ENCODE data around the gene WDFY1. TPM values are rescaled to one million over a fixed set of nuclear protein-coding genes. Genes with fewer than 3 reads are reported as not detected.
A peak's percentile ranks its signal among the peaks of the same experiment; 100 is the strongest.
"Not testable (repeated sequence)": the region's sequence is repeated elsewhere in the genome, so short reads cannot be mapped to it uniquely, and the experiment has no call there.

Gene WDFY1
- total RNA-seq, 3 donors from 2014 or later, result 21.3 to 32.8 (median 23.2) TPM

DNA sequence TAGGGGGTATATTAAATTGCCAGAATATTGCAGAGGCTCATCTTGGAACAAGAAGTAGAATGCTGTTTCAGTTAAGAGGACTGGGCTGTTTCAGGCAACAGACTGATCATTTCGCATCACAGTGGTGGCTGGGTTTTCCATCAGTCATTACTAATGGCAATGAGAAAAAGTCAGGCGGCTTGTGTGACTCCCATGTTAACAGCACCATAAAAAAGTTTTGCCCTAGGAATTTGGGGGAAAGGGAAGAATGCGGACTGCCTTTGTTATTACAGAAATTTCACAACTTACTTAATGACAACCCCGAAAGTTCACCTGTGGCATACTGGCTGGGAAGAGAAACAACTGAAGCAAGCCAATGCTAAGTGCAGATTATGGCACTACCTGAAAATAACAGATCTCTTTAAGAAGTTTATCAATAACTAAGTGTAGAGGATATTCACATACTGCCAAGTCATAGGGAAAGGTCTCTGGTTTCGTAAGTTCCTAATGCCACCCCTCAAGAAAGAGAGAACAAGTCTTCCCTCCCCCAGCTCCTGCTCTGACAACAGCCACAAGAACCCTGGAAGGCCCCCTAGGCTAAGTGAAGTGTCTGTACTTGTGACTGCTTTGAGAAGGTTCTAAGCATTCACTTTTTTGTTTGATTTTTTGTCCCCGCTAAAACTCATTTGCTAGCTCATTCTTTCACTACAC, 67.3 kb downstream of the WDFY1 start:
- no peaks in the 10 kb centered on the region for H3K9me3 Mint-ChIP-seq
- H3K36me3 Mint-ChIP-seq (ENCODE audit: insufficient read depth), result peaks cover 52% of the 10 kb centered on the region
- H3K4me1 Mint-ChIP-seq (ENCODE audit: low read depth), result peaks cover 2% of the 10 kb centered on the region
- DNase-seq (no peak), ATAC-seq (no peak)
- no peak overlapping the region for H3K4me3 Mint-ChIP-seq
- H3K27me3 Mint-ChIP-seq (ENCODE audit: low read depth), result no peaks in the 10 kb centered on the region

DNA sequence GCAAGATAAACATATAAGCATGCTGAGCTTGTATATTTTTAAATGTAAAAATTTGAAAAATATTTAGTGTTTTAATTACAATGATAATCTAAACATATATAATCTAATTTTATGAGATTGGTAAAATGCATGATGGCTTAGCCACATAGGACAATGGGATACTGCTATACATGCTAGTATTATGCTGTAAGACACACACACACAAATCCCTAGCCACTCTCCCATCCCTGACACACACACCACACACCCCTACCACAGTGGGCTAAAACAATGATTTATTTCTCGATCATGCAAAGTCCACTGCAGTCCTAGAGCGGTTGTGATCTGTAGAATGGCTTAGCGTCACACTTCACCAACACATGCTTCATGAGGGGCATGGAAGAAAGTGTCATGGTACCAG, 71.5 kb downstream of the WDFY1 start:
- ATAC-seq (no peak), DNase-seq (no peak)
- peaks cover 53% of the 10 kb centered on the region for H3K36me3 Mint-ChIP-seq (ENCODE audit: insufficient read depth)
- H3K9me3 Mint-ChIP-seq, result no peaks in the 10 kb centered on the region
- H3K4me3 Mint-ChIP-seq, result no peak overlapping the region
- no peaks in the 10 kb centered on the region for H3K27me3 Mint-ChIP-seq (ENCODE audit: low read depth)
- H3K4me1 Mint-ChIP-seq (ENCODE audit: low read depth), result no peaks in the 10 kb centered on the region

DNA sequence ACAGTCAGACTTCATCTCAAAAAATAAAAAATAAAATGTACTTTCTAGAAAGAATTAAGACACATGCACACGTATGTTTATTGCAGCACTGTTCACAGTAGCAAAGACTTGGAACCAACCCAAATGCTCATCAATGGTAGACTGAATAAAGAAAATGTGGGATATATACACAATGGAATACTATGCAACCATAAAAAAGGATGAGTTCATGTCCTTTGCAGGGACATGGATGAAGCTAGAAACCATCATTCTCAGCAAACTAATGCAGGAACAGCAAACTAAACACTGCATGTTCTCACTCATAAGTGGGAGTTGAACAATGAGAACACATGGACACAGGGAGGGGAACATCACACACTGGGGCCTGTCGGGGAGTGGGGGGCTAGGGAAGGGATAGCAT, 72.4 kb downstream of the WDFY1 start:
- not testable (repeated sequence) for H3K4me3 Mint-ChIP-seq; DNase-seq; H3K9me3 Mint-ChIP-seq; H3K4me1 Mint-ChIP-seq (ENCODE audit: low read depth); ATAC-seq; H3K27me3 Mint-ChIP-seq (ENCODE audit: low read depth)
- peaks cover 45% of the 10 kb centered on the region for H3K36me3 Mint-ChIP-seq (ENCODE audit: insufficient read depth)

DNA sequence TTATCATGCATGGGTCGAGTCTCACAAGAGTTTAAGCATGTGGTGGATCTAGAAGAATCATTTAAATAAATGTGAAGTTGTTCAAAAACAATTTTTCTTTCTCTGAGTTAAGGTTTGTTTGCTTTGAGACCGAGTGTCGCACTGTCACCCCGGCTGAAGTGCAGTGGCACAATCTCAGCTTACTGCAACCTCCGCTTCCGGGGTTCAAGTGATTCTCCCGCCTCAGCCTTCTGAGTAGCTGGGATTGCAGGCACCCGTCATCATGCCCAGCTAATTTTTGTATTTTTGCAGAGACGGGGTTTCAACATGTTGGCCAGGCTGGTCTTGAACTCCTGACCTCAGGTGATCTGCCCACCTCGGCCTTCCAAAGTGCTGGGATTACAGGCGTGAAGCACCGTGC, 73.5 kb downstream of the WDFY1 start:
- H3K9me3 Mint-ChIP-seq; DNase-seq; H3K4me1 Mint-ChIP-seq (ENCODE audit: low read depth); ATAC-seq; H3K4me3 Mint-ChIP-seq; H3K27me3 Mint-ChIP-seq (ENCODE audit: low read depth): not testable (repeated sequence)
- H3K36me3 Mint-ChIP-seq (ENCODE audit: insufficient read depth), result peaks cover 34% of the 10 kb centered on the region

DNA sequence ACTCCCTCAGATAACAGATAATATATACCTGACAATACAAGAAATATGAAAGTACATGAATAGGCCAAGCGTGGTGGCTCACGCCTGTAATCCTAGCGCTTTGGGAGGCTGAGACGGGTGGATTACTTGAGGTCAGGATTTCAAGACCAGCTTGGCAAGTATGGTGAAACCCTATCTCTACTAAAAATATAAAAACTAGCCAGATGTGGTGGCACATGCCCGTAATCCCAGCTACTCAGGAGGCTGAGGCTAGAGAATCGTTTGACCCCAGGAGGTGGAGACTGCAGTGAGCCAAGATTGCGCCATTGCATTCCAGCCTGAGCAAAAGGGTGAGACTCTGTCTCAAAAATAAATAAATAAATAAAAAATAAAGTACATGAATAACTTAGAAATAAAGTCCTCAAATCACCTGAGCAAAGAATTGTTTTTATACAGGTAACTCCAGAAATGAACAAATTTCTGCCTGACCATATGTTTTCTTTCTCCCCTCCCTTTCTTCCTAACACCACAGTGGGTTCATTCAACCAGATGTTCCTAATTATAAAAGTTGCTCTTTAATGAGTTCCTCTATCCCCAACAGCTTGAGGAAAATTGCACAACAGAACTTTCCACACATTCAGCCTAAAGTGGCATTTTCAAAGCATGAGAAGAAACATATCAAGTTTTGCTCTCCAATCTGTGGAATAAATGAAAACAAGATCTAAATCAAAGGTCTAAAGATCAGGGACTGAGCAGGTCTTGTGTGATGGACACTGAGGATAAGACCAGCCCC, 74.1 kb downstream of the WDFY1 start:
- DNase-seq, result no peak

DNA sequence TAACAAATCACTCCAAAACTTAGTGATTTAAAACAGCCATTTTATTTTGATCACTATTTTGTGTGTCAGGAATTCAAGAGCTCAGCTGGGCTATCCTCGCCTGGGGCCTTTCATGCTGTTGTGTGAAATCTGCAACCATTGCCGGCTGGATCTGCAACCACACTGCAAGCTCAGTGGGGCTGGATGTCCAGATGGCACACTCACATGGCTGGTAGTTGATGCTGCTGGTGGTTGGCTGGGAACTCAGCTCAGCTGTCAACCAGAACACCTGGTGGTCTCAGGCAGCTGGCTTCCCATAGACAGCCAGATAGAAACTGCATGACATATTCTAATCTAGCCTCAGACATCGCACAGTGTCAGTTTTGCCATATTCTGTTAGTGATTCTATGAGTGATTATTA, 77.1 kb downstream of the WDFY1 start:
- H3K27me3 Mint-ChIP-seq (ENCODE audit: low read depth), result no peaks in the 10 kb centered on the region
- peaks cover 21% of the 10 kb centered on the region for H3K4me1 Mint-ChIP-seq (ENCODE audit: low read depth)
- ATAC-seq (no peak), DNase-seq (no peak)
- H3K36me3 Mint-ChIP-seq (ENCODE audit: insufficient read depth), result peaks cover 17% of the 10 kb centered on the region
- no peak overlapping the region for H3K4me3 Mint-ChIP-seq
- H3K9me3 Mint-ChIP-seq, result no peaks in the 10 kb centered on the region

More for the DNA sequence above, 74.1 kb downstream of the WDFY1 start:
- no peaks in the 10 kb centered on the region for H3K27me3 Mint-ChIP-seq (ENCODE audit: low read depth)
- peaks cover 29% of the 10 kb centered on the region for H3K36me3 Mint-ChIP-seq (ENCODE audit: insufficient read depth)
- no peaks in the 10 kb centered on the region for H3K9me3 Mint-ChIP-seq
- no peak overlapping the region for H3K4me3 Mint-ChIP-seq
- no peak for ATAC-seq
- peaks cover 7% of the 10 kb centered on the region for H3K4me1 Mint-ChIP-seq (ENCODE audit: low read depth)

DNA sequence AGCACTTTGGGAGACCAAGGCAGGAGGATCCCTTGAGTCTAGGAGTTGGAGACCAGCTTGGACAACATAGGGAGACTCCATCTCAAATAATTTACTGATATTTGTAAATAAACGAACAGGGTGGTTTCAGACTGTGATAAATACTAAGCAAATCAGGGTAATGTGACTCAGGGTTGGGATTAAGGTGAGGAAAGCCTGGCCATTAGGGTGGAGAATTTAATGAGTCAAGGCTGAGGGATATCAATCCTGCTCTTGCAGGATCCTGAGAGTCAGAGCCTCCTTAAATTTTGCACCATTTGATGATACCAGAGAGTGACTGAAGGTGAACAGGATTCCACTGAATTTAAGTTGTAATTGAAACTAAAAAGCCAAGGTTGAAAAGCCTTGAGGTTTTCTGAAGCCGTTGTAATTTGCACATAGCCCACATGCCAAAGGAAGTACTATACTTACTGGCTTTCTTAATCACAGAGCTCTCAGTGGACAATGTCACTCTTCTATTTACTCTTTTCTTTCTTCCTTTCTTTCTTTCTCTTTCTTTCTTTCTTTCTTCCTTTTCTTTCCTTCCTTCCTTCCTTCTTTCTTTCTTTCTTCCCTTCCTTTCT, 79.1 kb downstream of the WDFY1 start:
- DNase-seq, result no peak

DNA sequence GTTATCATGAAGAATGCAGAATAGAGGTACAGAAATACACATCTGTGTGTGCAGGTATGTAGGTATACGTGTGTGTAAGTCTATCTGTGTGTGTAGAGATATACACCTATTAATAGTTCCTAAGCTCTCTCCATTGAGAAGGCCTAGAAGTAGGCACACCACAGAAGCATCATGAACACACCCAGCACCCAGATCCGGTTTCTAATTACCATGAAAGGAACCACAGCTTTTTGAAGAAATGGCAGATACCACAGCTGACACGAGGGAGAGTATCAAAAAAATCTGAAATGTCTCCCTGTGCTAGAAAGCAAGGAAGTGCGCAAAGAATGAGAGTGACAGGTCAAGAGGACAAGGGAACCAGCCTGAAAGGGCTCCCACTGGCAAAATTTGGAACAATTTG, 80.0 kb downstream of the WDFY1 start:
- DNase-seq, result no peak
- H3K4me1 Mint-ChIP-seq (ENCODE audit: low read depth), result peaks cover 21% of the 10 kb centered on the region
- peaks cover 3% of the 10 kb centered on the region for H3K36me3 Mint-ChIP-seq (ENCODE audit: insufficient read depth)
- ATAC-seq, result peak; percentile 27 to 28
- H3K4me3 Mint-ChIP-seq, result no peak overlapping the region
- H3K9me3 Mint-ChIP-seq, result no peaks in the 10 kb centered on the region
- no peaks in the 10 kb centered on the region for H3K27me3 Mint-ChIP-seq (ENCODE audit: low read depth)

More for the DNA sequence above, 79.1 kb downstream of the WDFY1 start:
- peaks cover 9% of the 10 kb centered on the region for H3K36me3 Mint-ChIP-seq (ENCODE audit: insufficient read depth)
- peak in 1 of 2 donors; percentile 30 for ATAC-seq
- no peaks in the 10 kb centered on the region for H3K9me3 Mint-ChIP-seq
- no peaks in the 10 kb centered on the region for H3K27me3 Mint-ChIP-seq (ENCODE audit: low read depth)
- peaks cover 21% of the 10 kb centered on the region for H3K4me1 Mint-ChIP-seq (ENCODE audit: low read depth)
- H3K4me3 Mint-ChIP-seq, result no peak overlapping the region

DNA sequence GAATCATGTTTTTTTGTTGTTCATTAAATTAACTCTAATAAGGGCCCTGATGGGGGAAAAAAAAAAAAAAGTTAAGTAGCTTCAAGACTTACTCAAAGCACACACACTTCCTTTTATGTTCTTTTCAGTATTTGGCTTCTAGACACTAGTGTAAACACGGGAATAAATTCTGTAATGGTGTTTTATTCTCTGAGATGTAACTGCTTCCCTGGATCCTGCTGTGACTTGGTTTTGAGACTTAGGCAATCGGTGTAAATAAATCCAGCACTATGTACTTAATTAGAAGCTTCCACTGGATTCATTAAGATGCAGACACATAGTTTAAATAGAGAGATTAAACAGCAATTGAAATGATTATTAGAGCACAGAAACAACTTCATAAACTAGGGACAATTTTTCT, 81.6 kb downstream of the WDFY1 start:
- DNase-seq (no peak), ATAC-seq (no peak)
- no peaks in the 10 kb centered on the region for H3K9me3 Mint-ChIP-seq
- no peaks in the 10 kb centered on the region for H3K36me3 Mint-ChIP-seq (ENCODE audit: insufficient read depth)
- H3K4me3 Mint-ChIP-seq, result no peak overlapping the region
- no peaks in the 10 kb centered on the region for H3K27me3 Mint-ChIP-seq (ENCODE audit: low read depth)
- peaks cover 21% of the 10 kb centered on the region for H3K4me1 Mint-ChIP-seq (ENCODE audit: low read depth)

DNA sequence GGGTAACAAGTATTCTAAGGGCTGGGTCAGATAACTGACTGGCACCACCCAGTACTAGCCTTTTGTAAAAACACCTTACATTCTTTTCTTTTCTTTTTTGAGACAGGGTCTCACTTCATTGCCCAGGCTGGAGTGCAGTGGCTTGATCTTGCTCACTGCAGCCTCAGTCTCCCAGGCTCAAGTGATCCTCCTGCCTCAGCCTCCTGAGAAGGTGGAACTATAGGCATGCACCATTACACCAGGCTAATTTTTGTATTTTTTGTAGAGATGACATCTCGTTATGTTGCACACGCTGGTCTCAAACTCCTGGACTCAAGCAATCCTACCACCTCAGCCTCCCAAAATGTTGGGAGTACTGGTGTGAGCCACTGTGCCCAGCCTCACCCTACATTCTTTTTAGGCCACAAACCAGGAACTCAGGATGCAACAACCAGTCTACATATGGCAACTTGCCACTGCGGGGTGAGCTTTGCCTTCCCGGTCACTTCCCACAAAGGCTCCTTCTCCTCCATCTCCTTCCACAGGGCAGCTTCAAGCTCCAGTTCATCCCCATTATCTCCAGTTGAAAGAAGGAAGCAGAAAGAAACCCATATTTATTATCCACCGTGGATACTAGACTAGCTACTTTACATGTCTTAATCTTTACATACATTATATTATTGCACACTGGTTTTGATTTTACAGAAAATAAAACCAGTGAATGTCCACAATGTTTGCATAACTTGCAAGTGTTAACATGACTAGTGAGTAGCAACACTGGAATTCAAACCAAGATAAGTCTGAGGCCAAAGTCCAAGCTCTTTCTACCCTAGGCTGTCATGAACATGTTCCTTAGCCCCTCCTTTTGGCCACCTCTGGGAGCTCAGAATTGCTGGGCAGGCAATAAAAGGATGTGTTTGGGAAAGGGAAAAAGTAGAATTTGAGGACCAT, 84.1 kb downstream of the WDFY1 start:
- Mint-ChIP-seq H3K27me3 (ENCODE audit: low read depth) (no peaks in the 10 kb centered on the region), H3K4me3 (no peak overlapping the region), H3K9me3 (no peaks in the 10 kb centered on the region), H3K4me1 (ENCODE audit: low read depth) (peaks cover 15% of the 10 kb centered on the region), H3K36me3 (ENCODE audit: insufficient read depth) (no peaks in the 10 kb centered on the region)
- no peak for DNase-seq
- no peak for ATAC-seq

DNA sequence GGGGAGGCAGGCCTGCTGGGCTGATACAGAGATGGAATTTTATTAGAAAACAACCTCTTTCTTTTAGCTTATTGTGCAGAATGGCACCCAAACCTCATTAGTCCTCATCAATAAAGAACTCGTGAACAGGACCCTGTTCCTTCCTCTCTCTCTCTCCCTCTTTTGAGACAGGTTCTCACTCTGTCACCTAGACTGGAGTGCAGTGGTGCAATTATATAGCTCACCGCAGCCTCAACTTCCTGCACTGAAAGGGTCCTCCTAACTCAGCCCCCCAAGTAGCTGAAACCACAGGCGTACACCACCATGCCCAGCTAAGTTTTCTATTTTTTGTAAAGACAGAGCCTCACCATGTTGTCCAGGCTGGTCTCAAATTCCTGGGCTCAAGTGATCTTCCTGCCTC, 86.1 kb downstream of the WDFY1 start:
- no peak for ATAC-seq
- H3K36me3 Mint-ChIP-seq (ENCODE audit: insufficient read depth), result no peaks in the 10 kb centered on the region
- no peaks in the 10 kb centered on the region for H3K9me3 Mint-ChIP-seq

DNA sequence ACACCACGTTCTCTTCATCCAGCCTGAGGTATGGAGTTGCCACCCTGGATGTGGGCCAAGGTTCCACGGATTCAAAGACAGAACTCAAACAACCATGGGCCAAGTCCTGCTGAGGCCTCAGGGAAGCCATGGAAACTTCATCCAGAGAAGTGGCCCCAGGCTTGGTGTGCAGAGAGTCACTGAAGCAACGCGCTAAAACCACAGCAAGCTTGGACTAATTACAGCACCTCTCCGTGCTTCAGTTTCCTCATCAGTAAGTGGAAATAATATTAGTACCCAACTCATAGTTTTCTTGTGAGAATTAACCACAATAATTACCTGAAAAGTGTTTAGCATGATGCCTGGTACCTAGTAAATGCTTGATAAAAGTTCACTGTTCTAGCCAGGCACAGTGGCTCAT, 88.6 kb downstream of the WDFY1 start:
- Mint-ChIP-seq H3K27me3 (ENCODE audit: low read depth) (no peaks in the 10 kb centered on the region), H3K4me3 (no peak overlapping the region), H3K36me3 (ENCODE audit: insufficient read depth) (no peaks in the 10 kb centered on the region), H3K9me3 (no peaks in the 10 kb centered on the region), H3K4me1 (ENCODE audit: low read depth) (no peaks in the 10 kb centered on the region)
- ATAC-seq (no peak), DNase-seq (no peak)

More for the DNA sequence above, 86.1 kb downstream of the WDFY1 start:
- Mint-ChIP-seq H3K4me1 (ENCODE audit: low read depth) (no peaks in the 10 kb centered on the region), H3K27me3 (ENCODE audit: low read depth) (no peaks in the 10 kb centered on the region), H3K4me3 (no peak overlapping the region)
- no peak for DNase-seq

DNA sequence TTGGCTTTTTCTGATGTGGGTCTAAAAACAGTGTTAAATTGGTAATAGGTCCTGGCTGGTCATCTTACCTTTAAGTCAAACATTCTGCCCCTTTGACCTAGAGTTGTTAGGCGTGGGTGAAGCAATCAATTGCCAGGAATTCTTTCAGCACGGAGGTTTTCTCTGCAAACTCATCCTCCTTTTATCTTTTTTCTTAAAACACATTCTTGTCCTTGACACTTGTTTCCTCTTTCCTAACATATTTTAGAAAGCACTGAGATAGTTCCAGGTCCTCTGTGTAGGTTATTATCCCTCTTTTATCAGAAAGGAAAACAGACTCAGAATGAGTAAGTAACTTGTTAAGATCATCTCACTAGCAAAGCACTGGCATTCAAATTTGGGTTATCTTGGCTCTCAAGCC, 89.1 kb downstream of the WDFY1 start:
- H3K4me1 Mint-ChIP-seq (ENCODE audit: low read depth), result peaks cover 4% of the 10 kb centered on the region
- H3K4me3 Mint-ChIP-seq, result no peak overlapping the region
- no peaks in the 10 kb centered on the region for H3K27me3 Mint-ChIP-seq (ENCODE audit: low read depth)
- H3K36me3 Mint-ChIP-seq (ENCODE audit: insufficient read depth), result peaks cover 2% of the 10 kb centered on the region
- no peak for DNase-seq
- no peak for ATAC-seq
- H3K9me3 Mint-ChIP-seq, result no peaks in the 10 kb centered on the region

DNA sequence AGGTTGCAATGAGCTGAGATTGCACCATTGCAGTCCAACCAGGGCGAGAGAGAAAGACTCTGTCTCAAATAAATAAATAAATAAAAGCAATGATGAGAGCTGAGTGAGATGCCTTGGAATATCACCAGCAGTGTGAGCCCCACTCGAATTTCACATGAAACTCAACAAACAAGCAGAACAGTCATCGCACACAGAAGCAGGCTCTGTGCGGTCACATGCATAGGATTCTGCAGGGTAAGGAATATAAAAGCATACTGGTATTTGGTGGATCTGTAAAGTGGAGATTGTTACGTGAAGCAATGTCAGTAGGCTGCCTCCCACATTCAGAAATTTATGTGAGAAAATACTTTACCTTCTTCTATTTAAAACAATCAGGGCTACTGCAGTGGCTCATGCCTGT, 89.7 kb downstream of the WDFY1 start:
- Mint-ChIP-seq H3K9me3 (no peaks in the 10 kb centered on the region), H3K4me1 (ENCODE audit: low read depth) (peaks cover 6% of the 10 kb centered on the region), H3K27me3 (ENCODE audit: low read depth) (no peaks in the 10 kb centered on the region), H3K4me3 (no peak overlapping the region), H3K36me3 (ENCODE audit: insufficient read depth) (peaks cover 4% of the 10 kb centered on the region)
- ATAC-seq (no peak), DNase-seq (no peak)

All from activated T-cell treated with anti-CD3 and anti-CD28 coated beads, Interleukin-2, amount 50 U/mL, for 4 hours (primary cell).